NCI-H446 treated with DMSO at 0.1 percent for 48 hours (cell line): ENCODE measurements around the gene DNAJC17.

Experiments
- DNase-seq: peaks from one replicate; lab custom pipeline; 2025; lab: John Stamatoyannopoulos, UW

DNAJC17 gene

DNA sequence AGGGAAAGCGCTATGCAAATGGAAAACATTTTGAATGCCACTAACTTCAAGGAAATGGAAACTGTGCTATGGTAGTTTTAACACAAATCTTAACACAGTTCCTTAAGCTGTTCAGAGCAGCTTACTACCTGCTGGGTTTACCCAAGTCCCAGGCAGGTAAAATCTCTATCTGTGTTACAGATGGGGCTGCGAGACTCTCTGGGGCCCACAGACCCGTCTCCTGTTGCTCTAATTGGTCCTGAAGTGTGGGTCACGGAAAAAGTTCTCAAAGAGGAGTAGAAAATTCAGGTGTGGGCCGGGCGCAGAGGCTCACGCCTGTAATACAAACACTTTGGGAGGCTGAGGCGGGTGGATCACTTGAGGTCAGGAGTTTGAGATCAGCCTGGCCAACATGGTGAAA lies 17.3 kb downstream of the DNAJC17 start:
- DNase-seq, result no peak

DNA sequence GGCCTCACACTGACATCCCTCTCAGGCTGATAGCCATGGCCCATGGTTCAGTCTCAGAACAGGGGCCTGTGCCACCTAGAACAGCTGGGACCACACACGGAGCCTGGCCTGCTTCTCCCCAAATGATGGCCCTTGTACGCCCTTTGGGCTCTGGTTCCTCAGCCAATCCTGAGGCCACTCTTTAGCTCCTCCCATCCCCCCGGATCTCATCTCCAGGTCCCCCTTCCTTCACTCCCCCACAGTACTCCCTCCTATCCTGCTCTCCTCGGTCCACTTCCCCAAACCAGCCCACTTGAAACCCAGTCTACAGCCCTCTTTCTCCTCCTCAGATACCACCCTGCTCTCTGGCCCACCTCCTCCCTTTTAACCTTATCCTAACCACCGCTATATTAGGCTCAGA lies 18.2 kb downstream of the DNAJC17 start:
- no peak for DNase-seq

DNA sequence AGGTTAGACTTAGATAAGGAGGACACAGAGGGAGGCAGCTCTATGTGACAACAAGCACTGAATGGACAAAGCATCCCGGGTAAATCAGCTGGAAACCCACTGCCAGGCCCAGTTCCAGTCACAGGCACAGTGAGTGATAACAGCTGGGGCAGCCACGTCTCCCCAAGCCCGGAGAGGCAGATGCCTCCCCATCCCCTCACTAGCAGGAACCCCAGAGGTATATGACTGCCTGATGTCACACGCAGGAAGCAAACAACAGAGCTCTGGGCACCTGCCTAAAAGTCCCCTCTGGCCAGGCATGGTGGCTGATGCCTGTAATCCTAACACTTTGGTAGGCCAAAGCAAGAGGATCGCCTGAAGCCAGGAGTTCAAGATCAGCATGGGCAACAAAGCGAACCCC lies 19.3 kb downstream of the DNAJC17 start:
- no peak for DNase-seq

DNA sequence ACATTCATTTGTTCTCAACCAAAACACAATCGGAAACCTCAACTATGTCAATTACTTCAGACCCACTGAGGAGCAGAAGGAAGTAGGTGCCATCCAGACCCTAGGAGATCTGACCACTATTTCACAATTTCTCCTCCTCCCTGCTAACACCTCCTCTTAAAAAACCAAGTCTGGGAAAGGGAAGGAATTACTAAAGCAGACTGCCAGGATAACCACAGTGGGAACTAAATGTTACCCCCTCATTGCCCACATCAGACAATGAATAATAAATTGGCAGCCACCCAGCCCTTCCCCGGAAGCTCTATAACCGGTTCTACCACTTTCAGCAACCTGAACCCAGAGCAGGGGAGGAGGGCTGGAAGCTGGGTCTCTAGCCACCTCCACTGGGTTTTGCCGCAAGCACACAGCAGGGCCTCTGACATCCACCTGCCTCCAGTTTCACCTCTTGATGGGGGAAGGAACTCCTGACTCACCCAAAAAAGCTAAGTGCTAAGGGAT lies 19.9 kb downstream of the DNAJC17 start:
- no peak for DNase-seq

DNA sequence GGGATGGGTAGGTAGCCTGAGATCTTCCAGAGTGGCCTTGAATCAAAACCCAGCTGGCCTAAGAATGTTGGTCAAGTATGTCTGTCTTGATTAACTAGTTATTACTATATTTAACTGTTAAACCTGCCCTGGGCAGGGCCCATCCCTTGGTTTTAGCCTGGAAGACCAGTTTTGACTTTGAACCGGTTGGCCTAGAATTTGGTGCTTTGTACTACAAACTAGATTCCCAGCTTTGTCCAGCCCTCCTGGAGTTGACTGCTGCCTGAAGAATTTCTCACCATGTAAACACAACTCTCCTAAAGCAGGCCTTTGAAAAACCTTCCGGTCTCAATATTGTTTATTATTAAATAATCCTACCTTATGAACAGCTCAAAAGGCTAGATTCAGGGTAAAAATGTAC lies 21.5 kb downstream of the DNAJC17 start:
- DNase-seq, result no peak

DNA sequence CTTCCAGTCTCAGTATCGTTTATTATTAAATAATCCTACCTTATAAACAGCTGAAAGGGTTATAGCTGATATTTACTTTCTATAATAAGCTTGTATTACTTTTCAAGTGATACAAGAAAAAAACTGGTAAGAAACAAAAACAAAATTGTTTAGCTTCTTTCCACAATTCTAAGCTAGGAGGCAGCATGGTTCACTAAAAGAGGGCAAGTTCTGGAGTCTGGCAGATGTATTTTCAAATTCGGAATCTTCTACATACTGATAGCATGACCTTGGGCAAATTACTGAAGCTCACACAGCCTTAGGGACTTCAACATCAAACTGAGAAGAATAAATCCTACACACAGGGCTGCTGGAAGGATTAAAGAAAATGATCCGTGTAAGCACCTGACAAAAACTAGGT lies 22.1 kb downstream of the DNAJC17 start:
- DNase-seq, result no peak

DNA sequence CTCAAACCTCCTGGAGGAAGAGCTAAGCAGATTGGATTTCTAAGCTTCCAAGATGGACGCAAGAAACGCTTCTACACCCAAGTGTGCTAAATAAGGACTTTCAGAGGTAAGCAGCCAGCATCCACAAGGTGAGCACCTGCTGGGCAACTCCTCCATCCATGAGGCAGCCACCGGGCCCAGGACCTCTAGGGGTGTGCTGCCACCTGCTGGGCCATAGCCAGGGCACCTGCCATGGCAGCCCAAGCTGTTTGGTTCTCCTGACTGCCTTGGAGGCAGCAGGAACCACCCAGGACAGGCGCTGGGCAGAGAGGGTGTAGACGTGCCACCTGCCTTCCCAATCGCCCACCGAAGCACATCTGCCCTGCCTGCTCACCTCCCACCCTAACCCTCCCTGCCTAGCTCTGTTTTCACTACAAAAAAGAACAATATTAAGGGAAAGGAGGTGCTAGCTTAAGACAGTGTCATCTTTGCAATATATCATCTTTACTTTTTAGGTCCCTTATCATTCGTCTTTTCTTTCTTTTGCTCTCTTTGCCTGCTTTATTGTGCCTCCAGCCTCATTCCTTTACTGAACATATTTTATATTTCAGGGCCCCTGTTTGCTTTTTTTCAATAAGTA lies 24.6 kb downstream of the DNAJC17 start:
- no peak for DNase-seq

DNA sequence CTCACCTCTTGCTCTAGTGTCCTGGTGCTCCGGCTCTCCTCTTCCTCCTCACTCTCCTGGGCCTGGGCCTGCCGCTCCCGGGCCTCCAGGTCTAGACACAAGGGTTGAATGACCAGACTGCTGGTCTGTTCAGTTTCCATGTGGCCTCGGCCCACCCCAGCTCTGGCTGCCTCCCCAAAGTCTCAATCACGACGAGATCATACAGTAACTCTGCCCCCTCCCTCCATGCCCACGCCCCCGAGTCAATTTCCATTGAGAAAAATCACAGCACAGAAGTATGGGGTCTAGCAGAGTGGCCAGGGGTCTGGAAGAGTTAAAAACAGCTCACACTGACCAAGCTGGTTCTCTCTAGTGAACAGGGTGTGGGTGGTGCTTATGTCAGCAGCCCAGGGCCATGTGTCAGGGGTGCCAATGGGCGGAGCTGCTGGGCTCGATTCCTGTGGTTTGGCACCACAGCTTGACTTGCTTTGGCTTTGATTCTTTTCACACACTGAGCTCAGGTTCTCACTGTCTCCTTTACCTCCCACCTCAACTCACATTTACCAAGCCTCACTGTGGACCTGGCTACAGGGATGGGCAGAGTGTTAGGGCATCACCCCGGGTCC lies 30.6 kb downstream of the DNAJC17 start:
- no peak for DNase-seq

DNA sequence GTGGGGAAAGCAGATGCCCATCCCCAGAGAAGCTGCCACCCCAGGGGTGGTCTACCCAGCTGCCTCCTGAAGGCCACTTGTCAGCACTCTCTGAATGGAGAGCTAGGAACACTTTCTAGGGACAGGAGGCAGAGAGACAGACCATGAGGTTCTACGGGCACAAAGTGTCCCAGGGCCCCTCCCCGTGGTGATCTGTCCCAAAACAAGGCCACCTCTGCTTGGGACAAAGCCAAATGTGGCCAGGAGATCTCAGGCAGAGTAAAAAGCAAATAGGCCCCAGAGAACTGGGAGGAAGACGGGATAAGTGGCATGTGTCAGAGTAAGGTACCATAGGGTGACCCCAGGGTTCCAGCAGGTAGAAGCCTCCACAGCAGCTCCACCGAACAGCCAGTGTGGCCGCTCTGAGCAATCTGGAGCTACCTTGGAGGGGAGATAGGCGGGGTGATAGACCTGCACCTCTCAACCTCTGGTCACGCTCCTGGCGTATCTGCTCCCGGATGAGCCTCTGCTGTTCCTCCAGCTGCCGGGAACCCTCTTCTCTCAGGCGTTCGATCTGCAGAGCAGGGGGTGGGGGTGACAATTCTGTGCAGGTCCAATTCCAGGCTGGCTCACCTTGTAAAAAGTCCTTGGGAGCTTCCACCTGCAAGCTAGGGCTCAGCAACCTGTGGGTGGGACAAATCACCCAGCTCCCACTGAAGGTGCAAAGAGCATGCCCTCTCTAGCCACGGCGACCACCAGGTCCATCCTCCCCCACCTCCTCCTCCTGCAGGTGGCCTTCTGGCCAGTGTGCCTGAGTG lies 31.3 kb downstream of the DNAJC17 start:
- no peak for DNase-seq

DNA sequence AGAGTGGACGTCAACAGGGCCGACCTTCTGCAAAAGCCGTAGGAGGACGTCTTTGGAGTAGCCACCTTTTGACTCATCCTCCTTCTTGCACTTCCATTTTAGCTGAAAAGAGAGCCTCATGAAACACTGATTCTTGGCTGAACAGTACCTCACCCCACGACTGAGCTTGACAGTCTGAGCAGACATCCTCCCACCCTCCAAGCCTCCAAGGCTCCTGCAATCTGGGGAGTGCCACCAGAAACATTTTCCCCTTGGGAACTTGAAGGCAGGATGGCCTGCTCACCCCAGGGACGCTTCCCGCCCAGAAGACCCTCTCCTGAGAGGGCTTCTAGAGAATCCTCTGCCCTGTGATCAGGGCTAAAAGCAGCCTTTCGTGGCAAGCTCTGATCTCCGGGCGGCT lies 32.3 kb downstream of the DNAJC17 start:
- DNase-seq, result no peak

DNA sequence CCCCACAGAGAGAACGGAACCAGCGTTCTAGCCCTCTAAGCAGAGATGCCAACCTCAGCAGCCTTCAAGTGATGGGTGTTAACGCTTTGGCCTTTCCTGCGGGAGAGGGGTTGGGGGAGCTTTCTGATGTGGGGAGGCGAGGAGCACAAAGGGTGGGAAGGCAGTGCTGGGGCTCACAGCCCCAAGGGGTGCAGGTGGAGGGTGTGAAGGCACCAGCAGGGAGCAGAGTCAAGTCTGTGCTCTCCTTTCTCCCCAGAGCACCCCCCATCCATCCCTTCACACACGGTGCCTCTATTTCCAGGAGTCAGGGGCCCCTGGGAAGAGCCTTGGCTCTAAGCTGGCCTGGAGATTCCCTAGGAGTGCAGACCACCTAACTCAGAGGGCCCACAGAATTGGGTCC lies 33.4 kb downstream of the DNAJC17 start:
- no peak for DNase-seq

DNA sequence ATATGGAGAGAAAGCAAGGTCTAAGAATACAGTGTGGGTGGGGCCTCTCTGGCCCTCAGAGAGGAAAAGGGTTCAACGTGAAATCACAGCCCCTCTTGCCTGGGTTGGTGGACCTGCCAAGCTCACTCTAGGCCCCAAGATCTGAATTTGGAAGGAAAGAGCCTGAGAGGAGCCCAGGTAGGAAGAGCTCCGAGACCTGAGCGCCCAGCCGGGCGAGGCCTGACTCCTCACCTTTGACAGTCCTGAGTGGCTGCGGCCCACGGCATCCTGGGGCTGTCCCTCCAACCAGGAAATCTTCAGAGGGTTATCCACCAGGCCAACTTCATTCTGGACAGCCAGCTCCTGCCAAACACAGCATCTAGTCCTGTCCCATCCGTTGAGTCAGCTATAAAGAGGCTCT lies 33.8 kb downstream of the DNAJC17 start:
- no peak for DNase-seq

DNA sequence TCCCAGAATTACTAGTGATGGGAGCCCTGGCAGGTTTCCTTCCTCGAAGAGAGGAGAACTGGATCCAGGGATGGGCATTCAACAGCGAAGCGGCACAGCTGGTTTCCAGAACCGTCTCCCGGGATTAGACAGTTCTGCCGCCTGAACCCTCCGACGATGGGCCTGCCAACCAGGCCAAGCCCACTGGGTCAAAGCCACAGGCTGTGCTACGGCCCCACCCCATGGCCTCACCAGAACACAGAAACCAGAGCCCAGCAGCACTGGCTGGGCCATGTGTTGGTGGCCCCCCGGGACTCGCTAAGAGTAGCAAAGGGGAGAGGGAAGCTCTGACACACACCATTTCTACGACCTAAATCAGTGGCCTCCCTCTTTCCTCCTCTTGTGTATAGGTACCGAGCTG lies 35.3 kb downstream of the DNAJC17 start:
- DNase-seq, result no peak

DNA sequence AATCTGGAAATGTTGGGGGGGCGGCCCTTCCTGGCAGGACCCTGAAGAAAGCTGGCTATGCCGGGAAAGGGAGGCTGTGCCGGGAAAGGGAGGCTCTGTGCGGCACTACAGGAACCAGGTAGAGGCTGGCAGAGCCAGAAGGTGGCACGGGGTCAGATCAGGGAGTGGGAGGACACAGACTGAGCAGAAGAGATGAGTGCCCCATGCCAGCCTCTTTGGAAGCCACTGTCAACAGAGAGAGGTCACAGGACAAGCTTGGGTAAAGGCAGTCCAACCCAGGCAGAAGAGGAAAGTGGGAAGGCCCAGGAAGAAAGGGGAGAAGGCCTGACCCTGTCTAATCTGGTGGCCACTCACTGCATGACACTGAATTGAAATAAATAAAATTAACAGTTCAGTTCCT lies 36.0 kb downstream of the DNAJC17 start:
- DNase-seq, result no peak

DNA sequence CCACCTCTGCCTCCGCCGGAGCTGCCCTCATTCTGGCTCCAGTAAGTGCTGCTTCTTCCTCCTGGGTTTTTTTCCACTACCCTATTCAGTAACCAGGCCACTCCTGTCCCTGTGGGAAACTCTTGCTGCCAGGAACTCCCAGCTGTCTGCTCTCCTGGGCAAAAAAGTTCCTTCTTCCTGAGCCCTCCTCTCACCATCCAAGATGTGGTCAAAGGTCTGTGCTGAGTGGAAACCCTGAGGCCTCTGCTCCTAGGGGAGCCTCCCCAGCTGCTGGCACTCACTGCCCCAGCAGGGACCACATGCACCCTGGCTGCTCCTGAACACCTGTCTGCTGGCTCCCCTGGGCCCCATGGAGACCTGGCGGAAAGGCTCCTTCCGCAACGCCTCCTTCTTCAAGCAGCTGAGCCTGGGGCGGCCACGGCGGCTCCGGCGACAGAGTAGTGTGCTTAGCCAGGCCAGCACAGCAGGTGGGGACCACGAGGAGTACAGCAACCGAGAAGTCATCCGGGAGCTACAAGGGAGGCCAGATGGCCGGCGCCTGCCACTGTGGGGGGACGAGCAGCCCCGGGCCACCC lies 37.0 kb downstream of the DNAJC17 start:
- DNase-seq, result no peak

DNA sequence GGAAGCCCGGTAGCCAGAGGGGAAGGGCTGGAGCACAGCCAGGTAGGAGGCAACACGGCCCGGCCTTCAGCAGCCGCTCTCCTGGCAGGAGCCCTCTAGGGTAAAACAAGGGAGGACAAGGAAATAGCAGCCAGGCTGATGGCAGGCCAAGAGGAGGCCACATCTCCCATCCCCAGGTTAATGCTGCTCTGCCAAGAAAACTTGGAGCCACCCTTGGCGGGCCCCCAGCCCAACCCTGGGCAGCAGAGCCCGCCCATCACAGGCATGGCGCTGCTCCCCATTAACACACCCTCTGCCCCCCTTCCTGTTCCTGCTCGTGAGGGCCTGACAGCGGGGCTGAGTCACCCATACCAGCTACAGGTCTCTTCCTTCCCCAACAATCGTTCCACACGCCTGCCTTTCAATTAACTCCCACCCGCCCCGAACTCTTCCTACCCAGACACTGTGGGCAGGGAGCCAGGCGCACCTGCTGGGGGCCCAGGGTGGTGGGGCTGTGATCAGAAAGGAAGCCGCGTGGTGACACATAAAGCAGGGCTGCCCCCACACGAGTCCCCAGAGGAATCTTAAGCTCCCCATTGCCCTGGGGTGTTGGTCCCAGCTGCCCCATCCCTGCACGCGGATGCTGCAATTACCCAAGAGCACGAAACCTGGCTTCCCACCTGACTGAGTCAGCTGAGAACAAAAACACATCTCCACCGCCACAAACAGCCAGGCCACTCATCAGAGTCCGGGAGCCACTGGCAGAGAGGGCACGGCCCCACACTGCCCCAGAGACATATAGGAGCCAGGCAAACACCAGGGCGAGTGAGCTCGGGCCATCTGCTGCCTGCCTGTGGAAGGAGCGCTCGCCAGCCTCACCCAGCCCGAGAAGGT lies 37.8 kb downstream of the DNAJC17 start, which contains the start of gene C15orf62:
TSS of gene C15orf62 (plus strand) at position 707 of the 873 bp plus-strand sequence. CDS start 516 bp downstream, outside the sequence.
- peak; percentile 72 for DNase-seq

DNA sequence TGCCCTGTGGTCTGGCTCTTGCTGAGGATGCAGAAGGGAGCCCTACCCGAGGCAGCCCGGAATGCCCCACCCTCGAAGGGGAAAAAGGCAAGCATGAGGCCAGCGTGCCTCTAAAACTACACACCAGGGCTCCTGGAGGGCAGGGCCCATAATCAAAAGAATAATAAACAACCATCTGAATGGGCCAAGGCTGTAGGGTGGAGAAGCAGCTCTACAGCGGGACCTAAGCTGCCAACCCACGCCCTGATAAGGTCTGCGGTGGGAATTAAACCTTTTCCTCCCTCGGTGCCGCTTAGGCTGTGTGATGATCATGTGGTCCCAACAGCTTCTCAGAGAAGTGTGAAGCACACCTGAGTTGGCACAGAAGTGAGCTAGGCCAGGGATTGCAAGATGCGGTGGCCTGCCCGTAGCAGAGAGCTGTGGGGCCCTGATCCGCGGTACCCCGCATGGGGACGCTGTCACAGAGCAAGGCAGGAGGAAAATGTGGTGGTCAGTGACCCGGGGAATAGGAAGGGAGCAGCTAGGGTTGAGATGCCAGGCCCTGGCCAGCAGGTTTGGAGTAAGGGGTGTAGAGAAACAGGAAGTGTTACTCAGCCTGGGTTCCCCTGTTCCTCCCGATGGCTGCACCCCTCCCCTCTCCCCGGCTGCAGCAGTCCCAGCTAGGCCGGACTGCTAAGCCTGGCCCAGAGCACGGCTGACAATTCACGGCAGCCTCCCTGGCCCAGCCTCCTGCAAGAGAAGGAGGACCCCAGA lies 38.6 kb downstream of the DNAJC17 start:
- no peak for DNase-seq

DNA sequence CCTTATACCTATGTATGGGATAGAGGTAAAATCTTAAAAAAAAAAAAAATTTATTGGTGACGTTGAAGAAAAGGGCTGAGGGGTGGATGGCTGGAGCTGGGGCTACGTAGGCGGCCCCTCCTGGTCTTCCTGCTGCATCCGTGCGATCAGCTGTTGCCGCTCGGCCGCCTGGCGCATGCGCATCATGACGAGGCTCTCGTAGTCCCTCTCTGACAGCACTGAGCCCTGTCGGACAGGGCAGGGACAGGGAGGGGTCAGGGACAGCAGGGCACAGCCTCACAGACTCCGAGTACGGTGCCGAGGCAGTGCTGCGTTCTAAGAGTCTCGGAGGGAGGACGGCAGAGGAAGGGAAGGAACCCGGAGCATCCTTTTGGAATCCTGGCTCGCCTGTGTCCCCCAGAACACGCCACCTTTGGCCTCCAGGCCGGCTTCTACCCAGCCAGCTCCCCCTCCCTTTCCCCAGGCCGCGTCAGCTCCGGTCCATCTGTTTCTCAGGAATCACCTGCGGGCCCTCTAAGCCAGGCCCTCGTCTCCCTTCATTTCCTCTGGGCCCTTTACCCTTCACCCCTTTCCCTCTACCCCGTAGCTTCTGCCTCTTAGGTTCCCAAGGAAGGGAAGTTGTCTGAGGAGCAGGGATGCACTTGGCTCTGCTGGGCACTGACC lies 39.3 kb downstream of the DNAJC17 start:
- no peak for DNase-seq

DNA sequence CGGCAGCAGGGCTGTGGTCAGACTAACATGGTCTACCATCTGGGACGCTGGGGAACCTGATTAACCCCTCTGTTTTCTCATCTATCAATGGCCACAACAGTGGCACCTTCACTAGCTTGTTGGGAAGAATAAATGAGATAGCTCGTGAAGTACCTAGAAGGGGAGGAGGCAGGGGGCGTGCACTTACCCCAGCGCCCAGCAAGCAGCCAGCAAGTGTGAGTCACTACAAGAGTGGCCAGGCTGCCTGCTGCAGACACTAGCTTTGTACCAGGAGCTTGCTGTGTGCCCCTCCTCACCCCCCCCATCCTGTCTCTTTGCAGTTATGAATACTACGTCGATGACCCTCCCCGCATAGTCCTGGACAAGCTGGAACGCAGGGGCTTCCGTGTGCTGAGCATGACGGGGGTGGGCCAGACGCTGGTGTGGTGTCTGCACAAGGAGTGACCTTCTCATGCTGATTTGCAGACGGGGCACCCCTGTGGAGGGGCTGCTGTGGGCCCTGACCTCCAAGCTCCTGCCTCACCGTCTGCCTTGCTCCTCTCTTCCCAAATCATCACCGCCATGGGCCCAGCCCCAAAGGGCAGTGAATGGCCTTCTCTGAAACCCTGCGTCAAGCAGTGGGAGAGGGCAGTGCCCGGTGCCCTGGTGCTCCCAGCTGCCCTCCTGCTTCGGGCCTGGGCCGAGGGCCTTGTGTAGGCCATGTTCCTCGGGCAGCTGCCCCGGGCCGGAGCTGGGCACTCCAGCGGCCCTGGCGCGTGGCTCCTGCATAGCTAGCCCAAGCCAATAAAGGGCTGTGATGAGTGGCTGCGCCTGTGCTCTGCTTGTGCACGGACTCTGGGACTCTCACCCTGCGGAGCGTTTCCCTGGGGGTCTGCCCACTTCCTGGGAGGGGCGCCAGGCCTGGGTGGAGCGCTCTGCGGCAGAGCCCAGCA lies 40.1 kb downstream of the DNAJC17 start:
- peak; percentile 34 for DNase-seq
